Neuronal stem cell (in vitro differentiated cells): ENCODE measurements around the gene MUC6.

Experiments used
- DNase-seq: peaks from one replicate; pipeline ENCODE4 v3.0.0-alpha.2; 2013; ENCODE audit warnings: low spot score
- H2AFZ ChIP-seq: one replicate; pipeline ENCODE4 v1.6.1; 2013; ENCODE audit warnings: mild to moderate bottlenecking, low read length, inconsistent platforms
- H2AK5ac ChIP-seq: 2 replicates; pipeline ENCODE4 v1.6.1; 2013; ENCODE audit warnings: low read depth, mild to moderate bottlenecking, inconsistent platforms, low read length, moderate library complexity, mixed read lengths
- H2BK120ac ChIP-seq: 2 replicates; pipeline ENCODE4 v1.6.1; 2013; ENCODE audit warnings: low read depth, mild to moderate bottlenecking, inconsistent platforms, low read length, moderate library complexity, mixed read lengths
- H2BK12ac ChIP-seq: one replicate; pipeline ENCODE4 v1.6.1; 2013; ENCODE audit warnings: low read length, inconsistent platforms
- H2BK15ac ChIP-seq: 2 replicates; pipeline ENCODE4 v1.6.1; 2013; ENCODE audit warnings: mild to moderate bottlenecking, low read length, inconsistent platforms, mixed read lengths
- H2BK5ac ChIP-seq: one replicate; pipeline ENCODE4 v1.6.1; 2013; ENCODE audit warnings: inconsistent platforms, mild to moderate bottlenecking, low read length, moderate library complexity
- H3K14ac ChIP-seq: one replicate; pipeline ENCODE4 v1.6.1; 2013; ENCODE audit warnings: low read length, inconsistent platforms
- H3K18ac ChIP-seq: 2 replicates; pipeline ENCODE4 v1.6.1; 2013; ENCODE audit warnings: low read length, inconsistent platforms
- H3K23ac ChIP-seq: 2 replicates; pipeline ENCODE4 v1.6.1; 2013; ENCODE audit warnings: low read depth, mild to moderate bottlenecking, mixed read lengths, low read length, inconsistent platforms; ENCODE audit not compliant: poor library complexity
- H3K27ac ChIP-seq: replicated peaks from 3 replicates; pipeline ENCODE4 v1.5.1; 2013; ENCODE audit warnings: low read length, inconsistent platforms
- H3K27me3 ChIP-seq, 3 experiments: 2 replicates each; pipeline ENCODE4 v1.6.1; 2013; ENCODE audit warnings: low read length in 3 of 3, mild to moderate bottlenecking in 2 of 3, inconsistent platforms in 1 of 3, low read depth in 1 of 3, mixed read lengths in 1 of 3, moderate library complexity in 1 of 3; ENCODE audit not compliant: control insufficient read depth in 3 of 3, insufficient read depth in 3 of 3
- H3K36me3 ChIP-seq, 2 donors: replicated peaks in 1 of 2; 2 replicates each; pipeline ENCODE4 v1.6.1; 2013; ENCODE audit warnings: low read length in 2 of 2; ENCODE audit not compliant: control insufficient read depth in 2 of 2, insufficient read depth in 2 of 2
- H3K4ac ChIP-seq: 2 replicates; pipeline ENCODE4 v1.6.1; 2013; ENCODE audit warnings: inconsistent platforms, mild to moderate bottlenecking, low read length, moderate library complexity
- H3K4me1 ChIP-seq, 2 donors: 1 replicate in 1 of 2; 2 replicates in 1 of 2; pipeline ENCODE4 v1.6.1; 2013; ENCODE audit warnings: low read length in 2 of 2, low read depth in 1 of 2; ENCODE audit not compliant: control insufficient read depth in 2 of 2, insufficient read depth in 1 of 2
- H3K4me2 ChIP-seq: one replicate; pipeline ENCODE4 v1.6.1; 2013; ENCODE audit warnings: mild to moderate bottlenecking, low read length, inconsistent platforms; ENCODE audit not compliant: insufficient read depth, poor library complexity, severe bottlenecking
- H3K4me3 ChIP-seq, 2 donors: 2 replicates each; pipeline ENCODE4 v1.5.1; 2013; ENCODE audit warnings: low read length in 2 of 2, mild to moderate bottlenecking in 2 of 2, inconsistent platforms in 1 of 2, moderate library complexity in 1 of 2
- H3K79me1 ChIP-seq: one replicate; pipeline ENCODE4 v1.6.1; 2013; ENCODE audit warnings: low read depth, mild to moderate bottlenecking, inconsistent platforms, low read length, moderate library complexity
- H3K9ac ChIP-seq: one replicate; pipeline ENCODE4 v1.6.1; 2013; ENCODE audit warnings: mild to moderate bottlenecking, low read depth, low read length, inconsistent platforms; ENCODE audit not compliant: poor library complexity
- H3K9me3 ChIP-seq, 2 donors: replicated peaks in 1 of 2; 2 replicates each; pipeline versions ENCODE3 to v1.6.1; 2013; ENCODE audit warnings: low read length in 2 of 2, mild to moderate bottlenecking in 2 of 2, inconsistent platforms in 1 of 2, low read depth in 1 of 2, mixed read lengths in 1 of 2, moderate library complexity in 1 of 2; ENCODE audit not compliant: control insufficient read depth in 2 of 2, insufficient read depth in 1 of 2
- H4K8ac ChIP-seq: one replicate; pipeline ENCODE4 v1.6.1; 2013; ENCODE audit warnings: low read depth, mild to moderate bottlenecking, inconsistent platforms, low read length, moderate library complexity
- H4K91ac ChIP-seq: one replicate; pipeline ENCODE4 v1.6.1; 2013; ENCODE audit warnings: low read length, low read depth, mild to moderate bottlenecking, inconsistent platforms; ENCODE audit not compliant: poor library complexity
- WGBS, 2 donors: extraction: QIAGEN DNeasy Blood & Tissue Kit; methylation state at CpG; one replicate each; pipeline ENCODE4 v1.1.7; 2013; ENCODE audit warnings: missing lambda C conversion rate in 2 of 2, mixed read lengths in 1 of 2; ENCODE audit not compliant: insufficient read length in 2 of 2, insufficient replicate concordance in 1 of 2; ENCODE audit errors: extremely low coverage in 2 of 2; 5-methylcytosine and 5-hydroxymethylcytosine counted together

MUC6 gene

DNA sequence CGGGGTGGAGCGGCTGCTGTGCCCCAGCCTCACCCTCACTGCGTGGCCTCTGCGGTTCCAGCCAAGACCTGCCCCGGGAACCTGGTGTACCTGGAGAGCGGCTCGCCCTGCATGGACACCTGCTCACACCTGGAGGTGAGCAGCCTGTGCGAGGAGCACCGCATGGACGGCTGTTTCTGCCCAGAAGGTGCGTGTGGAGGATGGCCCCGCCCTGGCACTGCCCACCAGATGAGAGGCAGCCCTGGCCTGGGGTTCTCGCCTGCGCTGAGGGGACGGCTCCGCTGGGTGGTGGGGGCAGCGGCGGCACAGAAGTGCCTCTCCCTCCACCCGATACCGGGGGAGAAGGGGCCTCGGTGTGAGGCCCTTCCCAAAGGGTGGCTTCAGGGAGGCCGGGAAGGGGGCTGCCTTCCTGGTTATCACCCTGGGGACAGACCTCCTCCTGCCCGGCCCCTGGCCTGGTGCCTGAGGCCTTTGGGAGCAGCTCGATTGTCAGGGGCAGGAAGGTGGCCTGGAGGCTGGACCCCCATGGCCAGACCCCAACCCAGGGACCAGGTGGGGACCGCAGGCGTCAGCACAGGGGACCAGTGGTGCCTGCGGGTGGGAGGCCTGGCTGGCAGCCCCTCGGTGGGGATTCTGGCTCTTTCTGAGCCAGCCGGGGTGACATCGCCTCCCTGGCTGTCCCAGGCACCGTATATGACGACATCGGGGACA lies 45.2 kb upstream of the MUC6 start:
- peak overlapping the region; percentile 56 for H3K14ac ChIP-seq
- peak overlapping the region; percentile 46 for H2BK12ac ChIP-seq
- no peak overlapping the region for H3K9ac ChIP-seq
- no peaks in the 10 kb centered on the region for H3K9me3 ChIP-seq
- no peak overlapping the region for H3K27ac ChIP-seq
- peak overlapping the region; percentile 65 for H3K23ac ChIP-seq
- no peak overlapping the region for H3K4me2 ChIP-seq
- no peak overlapping the region for H3K4me3 ChIP-seq
- H3K4me1 ChIP-seq = no peaks in the 10 kb centered on the region
- no peak overlapping the region for H4K91ac ChIP-seq
- no peaks in the 10 kb centered on the region for H3K36me3 ChIP-seq
- no peak overlapping the region for H4K8ac ChIP-seq
- no CpG with 5 or more reads among the region's 33 CpGs for WGBS, 2 donors
- H2BK15ac ChIP-seq = peak overlapping the region; percentile 81
- H2BK5ac ChIP-seq = no peak overlapping the region
- peak overlapping the region; percentile 28 for H3K18ac ChIP-seq
- DNase-seq = no peak
- H3K79me1 ChIP-seq = peaks cover 3% of the 10 kb centered on the region
- no peak overlapping the region for H3K4ac ChIP-seq
- no peak overlapping the region for H2AFZ ChIP-seq
- no peak overlapping the region for H2BK120ac ChIP-seq
- H2AK5ac ChIP-seq = peak overlapping the region; percentile 84
- H3K27me3 ChIP-seq = peaks cover 0 to 8% (median 0%) of the 10 kb centered on the region in 3 experiments

DNA sequence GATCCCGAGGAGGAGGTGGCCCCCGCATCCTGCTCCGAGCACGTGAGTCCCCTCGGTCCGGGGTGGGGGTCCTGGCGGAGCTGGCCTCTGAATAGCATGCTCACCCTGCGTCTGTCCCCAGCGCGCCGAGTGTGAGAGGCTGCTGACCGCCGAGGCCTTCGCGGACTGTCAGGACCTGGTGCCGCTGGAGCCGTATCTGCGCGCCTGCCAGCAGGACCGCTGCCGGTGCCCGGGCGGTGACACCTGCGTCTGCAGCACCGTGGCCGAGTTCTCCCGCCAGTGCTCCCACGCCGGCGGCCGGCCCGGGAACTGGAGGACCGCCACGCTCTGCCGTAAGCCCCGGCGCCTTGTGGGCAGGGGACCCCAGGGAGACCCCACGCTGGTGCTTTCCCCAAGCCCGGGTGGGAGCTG lies 41.7 kb upstream of the MUC6 start:
- Histone ChIP-seq H3K14ac (peak overlapping the region; percentile 82), H2BK15ac (peak overlapping the region; percentile 49), H4K91ac (no peak overlapping the region), H2BK12ac (no peak overlapping the region), H3K9ac (no peak overlapping the region), H3K79me1 (no peaks in the 10 kb centered on the region), H3K4me3 (no peak overlapping the region), H2AFZ (no peak overlapping the region), H3K9me3 (no peaks in the 10 kb centered on the region), H2BK120ac (peak overlapping the region; percentile 87), H3K4ac (no peak overlapping the region), H3K27ac (no peak overlapping the region), H3K27me3 (no peaks in the 10 kb centered on the region), H2AK5ac (peak overlapping the region; percentile 70), H3K36me3 (no peaks in the 10 kb centered on the region), H4K8ac (no peak overlapping the region), H3K23ac (no peak overlapping the region), H3K4me2 (no peak overlapping the region), H3K4me1 (peaks cover 2 to 9% of the 10 kb centered on the region in 2 donors), H3K18ac (peak overlapping the region; percentile 80), H2BK5ac (peak overlapping the region; percentile 66)
- no CpG with 5 or more reads among the region's 39 CpGs for whole genome bisulfite sequencing, 2 donors
- no peak for DNase-seq

DNA sequence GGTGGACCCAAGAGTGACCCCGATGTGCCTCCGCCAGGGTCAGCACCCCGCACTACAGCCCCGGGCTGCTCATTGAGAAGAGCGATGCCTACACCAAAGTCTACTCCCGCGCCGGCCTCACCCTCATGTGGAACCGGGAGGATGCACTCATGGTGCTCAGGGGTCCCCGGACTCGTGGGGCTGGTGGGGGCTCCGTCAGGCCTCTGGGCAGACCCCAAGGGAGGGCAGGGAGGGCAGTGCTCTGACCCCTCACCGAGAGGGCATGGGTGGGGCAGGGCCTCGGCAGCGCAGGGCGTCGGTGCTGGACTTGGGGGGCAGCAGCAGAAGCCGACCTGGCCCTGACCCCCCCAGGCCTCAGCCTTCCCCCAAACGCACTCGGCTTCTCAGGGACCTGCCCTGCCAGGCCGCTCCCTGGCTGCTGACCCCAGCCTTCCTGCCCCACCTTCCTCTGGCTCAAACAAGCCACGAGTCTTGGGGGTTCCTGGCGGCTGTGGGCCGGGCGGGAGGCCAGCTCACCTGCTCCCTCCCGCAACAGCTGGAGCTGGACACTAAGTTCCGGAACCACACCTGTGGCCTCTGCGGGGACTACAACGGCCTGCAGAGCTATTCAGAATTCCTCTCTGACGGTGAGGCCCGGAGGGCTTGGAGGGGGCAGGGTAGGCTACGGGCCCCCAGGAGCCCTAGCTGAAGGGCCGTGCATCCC lies 41.0 kb upstream of the MUC6 start:
- no peak overlapping the region for H3K27ac ChIP-seq
- H4K8ac ChIP-seq = no peak overlapping the region
- H3K4me2 ChIP-seq = no peak overlapping the region
- DNase-seq = no peak
- peak overlapping the region; percentile 66 for H2BK5ac ChIP-seq
- peak overlapping the region; percentile 80 for H3K18ac ChIP-seq
- no peak overlapping the region for H3K4ac ChIP-seq
- H3K79me1 ChIP-seq = no peaks in the 10 kb centered on the region
- H4K91ac ChIP-seq = no peak overlapping the region
- H2AFZ ChIP-seq = no peak overlapping the region
- no CpG with 5 or more reads among the region's 33 CpGs for WGBS, 2 donors
- no peak overlapping the region for H3K23ac ChIP-seq
- H2BK12ac ChIP-seq = no peak overlapping the region
- peaks cover 2 to 11% of the 10 kb centered on the region in 2 donors for H3K4me1 ChIP-seq
- H3K9ac ChIP-seq = peak overlapping the region; percentile 44
- peak overlapping the region; percentile 87 for H2BK120ac ChIP-seq
- no peaks in the 10 kb centered on the region for H3K9me3 ChIP-seq
- H2AK5ac ChIP-seq = peak overlapping the region; percentile 91
- no peaks in the 10 kb centered on the region for H3K36me3 ChIP-seq
- H3K4me3 ChIP-seq = no peak overlapping the region
- peak overlapping the region; percentile 98 for H2BK15ac ChIP-seq
- H3K14ac ChIP-seq = peak overlapping the region; percentile 82
- H3K27me3 ChIP-seq = no peaks in the 10 kb centered on the region

DNA sequence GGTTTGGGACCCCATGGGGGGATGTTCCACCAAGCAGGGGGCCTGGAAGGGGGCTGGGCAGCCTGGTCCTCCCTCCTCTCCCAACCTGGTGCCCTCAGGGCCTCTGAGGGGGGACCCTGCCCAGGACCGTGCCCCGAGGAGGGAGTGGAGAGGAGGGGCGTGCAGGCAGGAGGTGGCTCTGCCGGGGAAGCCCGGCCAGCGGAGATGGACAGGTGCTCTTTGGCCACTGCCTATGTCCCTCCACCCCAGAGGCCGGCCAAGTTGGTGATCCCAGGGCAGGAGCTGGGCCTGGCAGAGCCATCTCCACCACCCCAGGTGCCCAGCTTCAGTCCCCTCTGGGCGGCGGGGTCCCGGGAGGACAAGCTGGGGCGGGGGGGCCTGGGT lies 40.5 kb upstream of the MUC6 start:
- H3K36me3 ChIP-seq = no peaks in the 10 kb centered on the region
- DNase-seq = no peak
- H3K4me3 ChIP-seq = no peak overlapping the region
- no peaks in the 10 kb centered on the region for H3K9me3 ChIP-seq
- no peak overlapping the region for H3K23ac ChIP-seq
- H2AK5ac ChIP-seq = peak overlapping the region; percentile 91
- WGBS, 2 donors = no CpG with 5 or more reads among the region's 11 CpGs
- H3K4me2 ChIP-seq = no peak overlapping the region
- no peak overlapping the region for H4K8ac ChIP-seq
- H3K4ac ChIP-seq = no peak overlapping the region
- H2BK15ac ChIP-seq = peak overlapping the region; percentile 58
- no peak overlapping the region for H2BK12ac ChIP-seq
- H3K18ac ChIP-seq = peak overlapping the region; percentile 38
- H3K4me1 ChIP-seq = peaks cover 5 to 11% of the 10 kb centered on the region in 2 donors
- no peak overlapping the region for H4K91ac ChIP-seq
- H3K14ac ChIP-seq = no peak overlapping the region
- no peak overlapping the region for H2BK120ac ChIP-seq
- H2BK5ac ChIP-seq = no peak overlapping the region
- H3K27me3 ChIP-seq = no peaks in the 10 kb centered on the region
- no peak overlapping the region for H3K9ac ChIP-seq
- H3K79me1 ChIP-seq = peaks cover 3% of the 10 kb centered on the region
- no peak overlapping the region for H2AFZ ChIP-seq
- H3K27ac ChIP-seq = no peak overlapping the region
